ENCODE measurements around the gene TMEM243.

GRCh38 chr7:87225696-87226095 lies 6.2 kb upstream of the TMEM243 start:
- TF ChIP-seq CTCF (IDR thresholded peaks at IDR 0.05) (no peak), POLR2AphosphoS5 (IDR thresholded peaks at IDR 0.05; ENCODE audit: low read depth, low read length) (no peak), SIN3A (IDR thresholded peaks at IDR 0.05; ENCODE audit: borderline replicate concordance, insufficient read depth, low read depth, low read length) (no peak)
- TF ChIP-seq, protein P1, sequence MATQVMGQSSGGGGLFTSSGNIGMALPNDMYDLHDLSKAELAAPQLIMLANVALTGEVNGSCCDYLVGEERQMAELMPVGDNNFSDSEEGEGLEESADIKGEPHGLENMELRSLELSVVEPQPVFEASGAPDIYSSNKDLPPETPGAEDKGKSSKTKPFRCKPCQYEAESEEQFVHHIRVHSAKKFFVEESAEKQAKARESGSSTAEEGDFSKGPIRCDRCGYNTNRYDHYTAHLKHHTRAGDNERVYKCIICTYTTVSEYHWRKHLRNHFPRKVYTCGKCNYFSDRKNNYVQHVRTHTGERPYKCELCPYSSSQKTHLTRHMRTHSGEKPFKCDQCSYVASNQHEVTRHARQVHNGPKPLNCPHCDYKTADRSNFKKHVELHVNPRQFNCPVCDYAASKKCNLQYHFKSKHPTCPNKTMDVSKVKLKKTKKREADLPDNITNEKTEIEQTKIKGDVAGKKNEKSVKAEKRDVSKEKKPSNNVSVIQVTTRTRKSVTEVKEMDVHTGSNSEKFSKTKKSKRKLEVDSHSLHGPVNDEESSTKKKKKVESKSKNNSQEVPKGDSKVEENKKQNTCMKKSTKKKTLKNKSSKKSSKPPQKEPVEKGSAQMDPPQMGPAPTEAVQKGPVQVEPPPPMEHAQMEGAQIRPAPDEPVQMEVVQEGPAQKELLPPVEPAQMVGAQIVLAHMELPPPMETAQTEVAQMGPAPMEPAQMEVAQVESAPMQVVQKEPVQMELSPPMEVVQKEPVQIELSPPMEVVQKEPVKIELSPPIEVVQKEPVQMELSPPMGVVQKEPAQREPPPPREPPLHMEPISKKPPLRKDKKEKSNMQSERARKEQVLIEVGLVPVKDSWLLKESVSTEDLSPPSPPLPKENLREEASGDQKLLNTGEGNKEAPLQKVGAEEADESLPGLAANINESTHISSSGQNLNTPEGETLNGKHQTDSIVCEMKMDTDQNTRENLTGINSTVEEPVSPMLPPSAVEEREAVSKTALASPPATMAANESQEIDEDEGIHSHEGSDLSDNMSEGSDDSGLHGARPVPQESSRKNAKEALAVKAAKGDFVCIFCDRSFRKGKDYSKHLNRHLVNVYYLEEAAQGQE (IDR thresholded peaks at IDR 0.05; ENCODE audit: insufficient read depth in 1 of 2, low read depth in 2 of 2, low read length in 1 of 2), result no peak
